DOHH2 (cell line): Measurements from ENCODE around the gene CPAMD8.
"Not testable (repeated sequence)": the region's sequence is repeated elsewhere in the genome, so short reads cannot be mapped to it uniquely, and the experiment has no call there.

Experiments
- EZH2phosphoT487 ChIP-seq: fragments of 200-600 bp; sonication (generic); IDR thresholded peaks from 2 replicates; pipeline ENCODE4 v1.6.1; 2017; ENCODE audit warnings: borderline replicate concordance, mild to moderate bottlenecking, antibody characterized with exemption, low read length, moderate library complexity, mixed read lengths
- TF ChIP-seq, protein P1 (sequence below): fragments of 200-600 bp; sonication (generic); IDR thresholded peaks from one replicate; pipeline ENCODE4 v1.5.1; 2014; ENCODE audit warnings: antibody characterized with exemption, mild to moderate bottlenecking, low read depth, low read length; ENCODE audit not compliant: poor library complexity, severe bottlenecking

GRCh38 chr19:17014212-17014861, 12.3 kb downstream of the CPAMD8 start:
- TF ChIP-seq, protein P1, sequence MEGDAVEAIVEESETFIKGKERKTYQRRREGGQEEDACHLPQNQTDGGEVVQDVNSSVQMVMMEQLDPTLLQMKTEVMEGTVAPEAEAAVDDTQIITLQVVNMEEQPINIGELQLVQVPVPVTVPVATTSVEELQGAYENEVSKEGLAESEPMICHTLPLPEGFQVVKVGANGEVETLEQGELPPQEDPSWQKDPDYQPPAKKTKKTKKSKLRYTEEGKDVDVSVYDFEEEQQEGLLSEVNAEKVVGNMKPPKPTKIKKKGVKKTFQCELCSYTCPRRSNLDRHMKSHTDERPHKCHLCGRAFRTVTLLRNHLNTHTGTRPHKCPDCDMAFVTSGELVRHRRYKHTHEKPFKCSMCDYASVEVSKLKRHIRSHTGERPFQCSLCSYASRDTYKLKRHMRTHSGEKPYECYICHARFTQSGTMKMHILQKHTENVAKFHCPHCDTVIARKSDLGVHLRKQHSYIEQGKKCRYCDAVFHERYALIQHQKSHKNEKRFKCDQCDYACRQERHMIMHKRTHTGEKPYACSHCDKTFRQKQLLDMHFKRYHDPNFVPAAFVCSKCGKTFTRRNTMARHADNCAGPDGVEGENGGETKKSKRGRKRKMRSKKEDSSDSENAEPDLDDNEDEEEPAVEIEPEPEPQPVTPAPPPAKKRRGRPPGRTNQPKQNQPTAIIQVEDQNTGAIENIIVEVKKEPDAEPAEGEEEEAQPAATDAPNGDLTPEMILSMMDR = not testable (repeated sequence)
- not testable (repeated sequence) for TF ChIP-seq EZH2phosphoT487
